Stimulated activated naive CD8-positive, alpha-beta T cell treated with anti-CD3 and anti-CD28 coated beads, Interleukin-15, Interleukin-2, amounts not matched to agents 100 ng/mL and 50 ng/mL, for 24 hours (primary cell): ENCODE results near the gene C11orf52.
A peak's percentile ranks its signal among the peaks of the same experiment; 100 is the strongest.

Source experiments
- H3K27ac Mint-ChIP-seq: one replicate; pipeline ENCODE4 v1.8.0; 2021; ENCODE audit warnings: mild to moderate bottlenecking, mixed read lengths
- H3K27me3 Mint-ChIP-seq: one replicate; pipeline ENCODE4 v1.8.0; 2021; ENCODE audit warnings: mixed read lengths
- H3K36me3 Mint-ChIP-seq: one replicate; pipeline ENCODE4 v1.8.0; 2021; ENCODE audit warnings: low read depth, mixed read lengths
- H3K4me1 Mint-ChIP-seq: one replicate; pipeline ENCODE4 v1.8.0; 2021; ENCODE audit warnings: low read depth, mixed read lengths
- H3K4me3 Mint-ChIP-seq: one replicate; pipeline ENCODE4 v1.8.0; 2021; ENCODE audit warnings: mild to moderate bottlenecking, mixed read lengths
- H3K9me3 Mint-ChIP-seq: one replicate; pipeline ENCODE4 v1.8.0; 2021; ENCODE audit warnings: mixed read lengths

Gene C11orf52

DNA sequence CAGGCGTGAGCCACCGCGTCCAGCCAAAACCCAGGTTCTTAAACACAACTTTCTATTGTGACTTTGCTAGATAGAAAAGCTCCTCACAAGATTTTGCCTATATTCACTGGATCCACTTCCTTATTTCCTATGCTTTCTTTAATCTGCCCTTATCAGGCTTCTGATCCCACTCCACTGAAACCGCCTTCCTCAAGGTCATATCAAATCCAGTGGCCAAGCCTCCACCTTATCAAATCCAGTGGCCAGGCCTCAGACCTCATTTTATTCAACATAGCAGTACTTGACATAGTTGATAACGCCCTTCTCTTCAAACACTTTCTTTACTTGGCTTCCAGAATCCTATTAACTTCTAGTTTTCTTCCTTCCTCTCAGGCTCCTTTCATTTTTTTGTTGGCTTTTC, 48.0 kb downstream of the C11orf52 start:
- H3K27me3 Mint-ChIP-seq: no peaks in the 10 kb centered on the region
- no peaks in the 10 kb centered on the region for H3K9me3 Mint-ChIP-seq
- peaks cover 45% of the 10 kb centered on the region for H3K36me3 Mint-ChIP-seq
- peaks cover 6% of the 10 kb centered on the region for H3K4me1 Mint-ChIP-seq
- no peak overlapping the region for H3K27ac Mint-ChIP-seq
- H3K4me3 Mint-ChIP-seq: no peak overlapping the region

DNA sequence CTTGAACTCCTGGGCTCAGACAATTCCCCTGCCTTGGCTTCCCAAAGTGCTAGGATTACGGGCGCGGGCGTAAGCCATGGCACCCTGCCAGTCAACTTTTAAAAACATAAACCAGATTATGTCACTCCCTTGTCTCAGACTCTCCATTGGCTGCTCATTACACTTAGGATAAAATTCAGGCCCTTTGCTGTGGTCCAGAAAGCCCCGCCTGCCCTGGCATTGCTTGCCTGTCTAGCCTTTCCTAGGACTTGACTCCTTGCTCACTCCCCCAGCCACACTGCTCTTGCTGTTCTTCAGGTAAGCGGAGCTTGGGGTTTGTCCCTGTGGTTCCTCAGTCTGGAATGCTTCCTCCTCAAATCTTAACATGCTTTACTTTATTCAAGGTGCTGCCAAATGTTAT, 48.9 kb downstream of the C11orf52 start:
- Mint-ChIP-seq H3K4me1 (peaks cover 6% of the 10 kb centered on the region), H3K27me3 (no peaks in the 10 kb centered on the region), H3K36me3 (peaks cover 45% of the 10 kb centered on the region), H3K27ac (no peak overlapping the region), H3K4me3 (no peak overlapping the region), H3K9me3 (no peaks in the 10 kb centered on the region)

- Mint-ChIP-seq H3K27ac (no peak overlapping the region), H3K27me3 (no peaks in the 10 kb centered on the region), H3K4me3 (no peak overlapping the region), H3K4me1 (no peaks in the 10 kb centered on the region), H3K36me3 (peaks cover 44% of the 10 kb centered on the region), H3K9me3 (no peaks in the 10 kb centered on the region)
Measured at GRCh38 chr11:111969344-111969743, 50.6 kb downstream of the C11orf52 start.

- H3K36me3 Mint-ChIP-seq: peaks cover 20% of the 10 kb centered on the region
- no peak overlapping the region for H3K27ac Mint-ChIP-seq
Measured at GRCh38 chr11:111974446-111974845, 55.7 kb downstream of the C11orf52 start.

DNA sequence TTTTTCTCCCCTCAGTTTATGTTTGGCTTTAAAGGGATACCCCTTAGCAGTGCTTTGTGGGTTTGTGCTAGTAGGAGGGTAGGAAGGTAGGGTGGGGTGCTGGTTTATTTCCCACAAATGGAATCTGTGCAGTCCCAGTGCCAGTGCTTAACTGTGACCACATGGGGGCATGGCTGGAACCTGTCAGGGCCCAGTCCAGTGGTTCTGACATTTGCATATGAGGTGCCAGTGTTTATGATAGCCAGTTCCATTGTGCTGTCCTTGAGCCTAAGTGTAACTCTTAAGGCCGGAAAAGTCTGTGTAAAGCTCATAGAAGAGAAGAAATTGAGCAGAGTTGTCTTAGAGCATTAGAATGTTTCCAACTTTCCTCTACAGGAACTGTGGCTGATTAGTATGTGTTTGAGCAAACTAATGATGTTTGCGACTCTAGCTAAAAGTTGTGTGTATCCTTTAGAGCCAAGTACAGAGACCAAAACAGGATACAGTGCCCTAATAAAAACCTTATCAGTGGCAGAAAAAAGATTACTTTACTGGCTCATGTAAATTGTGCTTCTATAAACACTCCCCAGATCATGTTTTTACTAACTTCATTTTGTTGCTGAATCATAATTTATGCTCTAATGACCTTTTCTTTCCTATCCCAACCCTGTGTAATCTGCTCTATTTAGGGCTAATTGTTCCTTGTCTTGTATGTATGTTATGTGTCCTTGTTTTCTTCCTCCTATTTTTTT, 56.5 kb downstream of the C11orf52 start:
- H3K9me3 Mint-ChIP-seq: no peaks in the 10 kb centered on the region
- H3K4me1 Mint-ChIP-seq: peaks cover 11% of the 10 kb centered on the region
- H3K27ac Mint-ChIP-seq: no peak overlapping the region
- H3K36me3 Mint-ChIP-seq: peaks cover 16% of the 10 kb centered on the region
- peaks cover 17% of the 10 kb centered on the region for H3K27me3 Mint-ChIP-seq
- no peak overlapping the region for H3K4me3 Mint-ChIP-seq

More at GRCh38 chr11:111974446-111974845, 55.7 kb downstream of the C11orf52 start:
- H3K4me1 Mint-ChIP-seq: peaks cover 11% of the 10 kb centered on the region
- no peak overlapping the region for H3K4me3 Mint-ChIP-seq
- H3K9me3 Mint-ChIP-seq: no peaks in the 10 kb centered on the region
- peaks cover 13% of the 10 kb centered on the region for H3K27me3 Mint-ChIP-seq

DNA sequence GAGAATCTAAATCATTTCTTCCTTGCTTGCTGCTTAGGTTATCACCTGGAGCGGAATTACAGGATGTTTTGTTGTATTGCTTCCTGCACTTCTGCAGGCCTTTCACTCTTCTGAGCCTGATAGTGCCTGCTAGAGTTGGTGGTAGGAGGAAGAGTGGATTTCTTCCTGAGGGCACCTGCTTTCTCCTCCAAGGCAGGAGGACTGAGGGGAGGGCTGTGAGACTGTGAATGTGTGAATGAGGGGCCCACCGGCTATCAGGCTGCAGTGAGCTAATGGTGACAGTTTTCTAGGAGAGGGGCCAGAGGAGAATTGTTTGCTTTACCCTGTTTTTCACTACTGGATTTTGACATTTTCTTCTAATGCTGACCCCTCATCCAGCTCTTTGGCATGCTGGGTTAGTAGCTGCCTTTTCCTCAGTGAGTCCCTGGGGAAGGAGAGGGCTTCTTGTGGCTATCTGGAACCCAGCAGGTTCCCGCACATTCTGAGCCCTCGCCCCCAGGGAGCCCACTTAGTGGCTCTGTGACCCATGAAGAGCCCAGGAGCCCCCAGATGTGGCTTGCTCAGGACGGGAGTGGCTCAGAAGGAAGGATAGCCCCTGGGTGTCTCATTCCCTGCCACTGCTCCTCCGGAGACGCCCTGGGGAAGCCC, 57.5 kb downstream of the C11orf52 start:
- H3K27ac Mint-ChIP-seq: no peak overlapping the region
- H3K36me3 Mint-ChIP-seq: peaks cover 11% of the 10 kb centered on the region
- peaks cover 11% of the 10 kb centered on the region for H3K4me1 Mint-ChIP-seq
- H3K4me3 Mint-ChIP-seq: peak overlapping the region; percentile 43
- H3K27me3 Mint-ChIP-seq: peaks cover 17% of the 10 kb centered on the region
- H3K9me3 Mint-ChIP-seq: no peaks in the 10 kb centered on the region
